H9 (cell line): ENCODE measurements around the gene PAOX. TPM values are rescaled to one million over a fixed set of nuclear protein-coding genes. Genes with fewer than 3 reads are reported as not detected.

Source experiments
- DNase-seq: peaks from one replicate; pipeline ENCODE4 v3.0.0-alpha.2; 2017
- H2AFZ ChIP-seq: one replicate; pipeline ENCODE4 v1.6.1; 2013; ENCODE audit warnings: mild to moderate bottlenecking, low read length, control low read depth, moderate library complexity
- H2AK5ac ChIP-seq: 2 replicates; pipeline ENCODE4 v1.6.1; 2013; ENCODE audit warnings: low read length, control low read depth, mixed read lengths; ENCODE audit not compliant: insufficient read length
- H2BK120ac ChIP-seq: one replicate; pipeline ENCODE4 v1.6.1; 2013; ENCODE audit warnings: low read depth, mild to moderate bottlenecking, low read length, control low read depth, inconsistent platforms; ENCODE audit not compliant: poor library complexity, severe bottlenecking
- H2BK12ac ChIP-seq: 2 replicates; pipeline ENCODE4 v1.6.1; 2013; ENCODE audit warnings: low read length, control low read depth, mixed read lengths, low read depth; ENCODE audit not compliant: insufficient read length
- H2BK15ac ChIP-seq: 2 replicates; pipeline ENCODE4 v1.6.1; 2013; ENCODE audit warnings: low read depth, low read length, control low read depth
- H2BK20ac ChIP-seq: one replicate; pipeline ENCODE4 v1.6.1; 2013; ENCODE audit warnings: low read depth, mild to moderate bottlenecking, low read length, control low read depth, inconsistent platforms; ENCODE audit not compliant: poor library complexity, severe bottlenecking
- H2BK5ac ChIP-seq: 2 replicates; pipeline ENCODE4 v1.6.1; 2013; ENCODE audit warnings: low read length, control low read depth, mixed read lengths; ENCODE audit not compliant: insufficient read length
- H3K14ac ChIP-seq: 2 replicates; pipeline ENCODE4 v1.6.1; 2013; ENCODE audit warnings: low read length, control low read depth; ENCODE audit not compliant: insufficient read depth
- H3K18ac ChIP-seq: 2 replicates; pipeline ENCODE4 v1.6.1; 2013; ENCODE audit warnings: low read depth, mild to moderate bottlenecking, mixed read lengths, low read length, control low read depth; ENCODE audit not compliant: insufficient read length
- H3K23ac ChIP-seq: 2 replicates; pipeline ENCODE4 v1.6.1; 2013; ENCODE audit warnings: low read length, control low read depth, mixed read lengths, low read depth; ENCODE audit not compliant: insufficient read length
- H3K23me2 ChIP-seq: 2 replicates; pipeline ENCODE4 v1.6.1; 2013; ENCODE audit warnings: low read depth, mild to moderate bottlenecking, mixed read lengths, low read length, control low read depth; ENCODE audit not compliant: insufficient read length, poor library complexity, severe bottlenecking
- H3K27ac ChIP-seq: 2 replicates; pipeline ENCODE4 v1.5.1; 2013; ENCODE audit warnings: low read length, control low read depth, mixed read lengths, low read depth; ENCODE audit not compliant: insufficient read length
- H3K27me3 ChIP-seq: 2 replicates; pipeline ENCODE4 v1.6.1; 2013; ENCODE audit warnings: low read length, control low read depth, inconsistent platforms; ENCODE audit not compliant: insufficient read depth
- H3K4ac ChIP-seq: 2 replicates; pipeline ENCODE4 v1.6.1; 2013; ENCODE audit warnings: low read depth, mild to moderate bottlenecking, control low read depth, inconsistent platforms, low read length, moderate library complexity
- H3K4me1 ChIP-seq: 2 replicates; pipeline ENCODE4 v1.6.1; 2013; ENCODE audit warnings: low read length, control low read depth, inconsistent platforms; ENCODE audit not compliant: insufficient read depth
- H3K4me2 ChIP-seq: 2 replicates; pipeline ENCODE4 v1.6.1; 2013; ENCODE audit warnings: low read length, control low read depth, mixed read lengths; ENCODE audit not compliant: insufficient read length, insufficient read depth
- H3K56ac ChIP-seq: 2 replicates; pipeline ENCODE4 v1.6.1; 2013; ENCODE audit warnings: low read depth, mild to moderate bottlenecking, mixed read lengths, low read length, control low read depth; ENCODE audit not compliant: insufficient read length
- H3K79me1 ChIP-seq: 2 replicates; pipeline ENCODE4 v1.6.1; 2013; ENCODE audit warnings: low read depth, mild to moderate bottlenecking, moderate library complexity, low read length, control low read depth, inconsistent platforms; ENCODE audit not compliant: insufficient read depth, poor library complexity, severe bottlenecking
- H3K79me2 ChIP-seq: 2 replicates; pipeline ENCODE4 v1.6.1; 2013; ENCODE audit warnings: low read length, control low read depth, inconsistent platforms; ENCODE audit not compliant: insufficient read depth
- H3K9ac ChIP-seq: 2 replicates; pipeline ENCODE4 v1.6.1; 2013; ENCODE audit warnings: low read length, control low read depth, mixed read lengths; ENCODE audit not compliant: insufficient read length; ENCODE audit errors: extremely low read depth
- H3K9me3 ChIP-seq: one replicate; pipeline ENCODE4 v1.6.1; 2013; ENCODE audit warnings: low read depth, low read length, inconsistent platforms; ENCODE audit not compliant: control insufficient read depth
- H3T11ph ChIP-seq: one replicate; pipeline ENCODE4 v1.6.1; 2013; ENCODE audit warnings: mild to moderate bottlenecking, low read length, control low read depth, inconsistent platforms
- H4K20me1 ChIP-seq: one replicate; pipeline ENCODE4 v1.6.1; 2013; ENCODE audit not compliant: control insufficient read depth, insufficient read length, insufficient read depth
- H4K5ac ChIP-seq: 2 replicates; pipeline ENCODE4 v1.6.1; 2013; ENCODE audit warnings: low read depth, mild to moderate bottlenecking, mixed read lengths, low read length, control low read depth; ENCODE audit not compliant: insufficient read length
- H4K8ac ChIP-seq: replicated peaks from 2 replicates; pipeline ENCODE4 v1.6.1; 2013; ENCODE audit warnings: low read length, control low read depth, mixed read lengths, low read depth; ENCODE audit not compliant: insufficient read length
- H4K91ac ChIP-seq: 2 replicates; pipeline ENCODE4 v1.6.1; 2013; ENCODE audit warnings: low read depth, mild to moderate bottlenecking, moderate library complexity, mixed read lengths, low read length, control low read depth; ENCODE audit not compliant: insufficient read length
- H3K27ac Mint-ChIP-seq, 3 experiments: 2 replicates in 2 of 3; 3 replicates in 1 of 3; pipeline ENCODE4 v1.8.0; 2020 to 2021; ENCODE audit warnings: mixed read lengths in 3 of 3, mild to moderate bottlenecking in 1 of 3, moderate library complexity in 1 of 3
- H3K27me3 Mint-ChIP-seq: 2 replicates; pipeline ENCODE4 v1.8.0; 2021; ENCODE audit warnings: low read depth, mild to moderate bottlenecking, moderate library complexity, mixed read lengths
- H3K36me3 Mint-ChIP-seq, 3 experiments: 2 replicates in 2 of 3; 3 replicates in 1 of 3; pipeline ENCODE4 v1.8.0; 2020 to 2021; ENCODE audit warnings: low read depth in 3 of 3, mixed read lengths in 3 of 3; ENCODE audit not compliant: insufficient read depth in 1 of 3
- H3K4me1 Mint-ChIP-seq, 2 experiments: 2 replicates each; pipeline ENCODE4 v1.8.0; 2020; ENCODE audit warnings: mixed read lengths in 2 of 2
- H3K4me3 Mint-ChIP-seq, 2 experiments: 2 replicates in 1 of 2; 3 replicates in 1 of 2; pipeline ENCODE4 v1.8.0; 2020 to 2021; ENCODE audit warnings: mild to moderate bottlenecking in 2 of 2, mixed read lengths in 2 of 2, moderate library complexity in 1 of 2
- H3K9me3 Mint-ChIP-seq, 2 experiments: 2 replicates in 1 of 2; 3 replicates in 1 of 2; pipeline ENCODE4 v1.8.0; 2020; ENCODE audit warnings: mild to moderate bottlenecking in 2 of 2, mixed read lengths in 2 of 2, moderate library complexity in 1 of 2
- WGBS: extraction: QIAGEN DNeasy Blood & Tissue Kit; methylation state at CpG from one replicate; pipeline ENCODE4 v1.1.7; 2013; ENCODE audit warnings: missing lambda C conversion rate, low lambda C conversion rate, mixed read lengths; ENCODE audit not compliant: insufficient read length; ENCODE audit errors: extremely low coverage; 5-methylcytosine and 5-hydroxymethylcytosine counted together
- total RNA-seq: library from RNA; stranded (reverse); gene quantifications from 2 replicates; pipeline ENCODE4 v1.2.1, GENCODE V29; 2021
- TF ChIP-seq, protein P1 (sequence below): fragments of 200-600 bp; sonication (generic); conservative IDR thresholded peaks from 3 replicates; pipeline ENCODE4 v1.8.0; 2021; ENCODE audit warnings: antibody characterized with exemption, mild to moderate bottlenecking

PAOX gene
- total RNA-seq, 1 experiment from 2014 or later = 5.6 TPM

DNA sequence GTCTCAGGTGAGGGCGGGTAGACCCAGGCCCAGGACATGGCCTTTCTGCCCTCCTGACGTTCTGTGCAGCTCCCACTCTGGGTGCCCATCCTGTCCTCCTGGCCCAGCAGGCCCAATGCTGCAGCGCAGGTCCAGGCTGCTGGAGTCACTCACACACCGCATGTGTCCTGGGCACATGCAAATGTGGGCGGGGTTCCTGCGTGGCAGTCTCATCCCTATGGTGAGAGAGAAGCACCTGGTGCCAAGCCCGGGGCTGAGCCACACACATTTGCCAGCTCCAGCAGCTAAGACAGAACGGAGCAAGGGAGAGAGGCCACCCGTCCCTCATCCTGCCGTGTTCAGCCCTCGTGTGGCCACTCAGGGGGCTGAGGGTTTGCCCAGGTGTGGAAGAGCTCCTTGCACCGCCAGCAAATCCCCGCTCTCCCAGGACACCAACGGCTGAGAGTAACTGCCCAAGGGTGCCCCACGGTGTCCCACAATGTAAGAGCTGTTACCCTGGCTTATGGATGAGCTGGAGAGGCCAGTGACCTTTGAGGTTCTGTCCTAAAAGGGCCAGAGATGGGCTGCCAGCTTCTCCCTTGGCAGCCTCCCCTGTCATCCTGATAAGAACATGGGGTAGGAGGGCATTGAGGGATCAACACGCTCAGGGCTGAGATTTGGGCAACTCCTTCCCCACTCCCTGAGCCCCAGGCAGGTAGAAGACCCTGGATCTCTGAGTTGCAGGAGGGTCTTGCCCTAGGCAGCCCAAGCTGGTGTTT is 25.7 kb upstream of the PAOX start:
- Mint-ChIP-seq H3K9me3 (no peaks in the 10 kb centered on the region), H3K36me3 (peaks cover 0 to 3% (median 3%) of the 10 kb centered on the region in 3 experiments; a peak in 1 of 7 replicates), H3K27me3 (peaks cover 5% of the 10 kb centered on the region), H3K27ac (no peak overlapping the region; a peak in 1 of 7 replicates), H3K4me3 (no peak overlapping the region; a peak in 1 of 5 replicates), H3K4me1 (peaks cover 2 to 11% of the 10 kb centered on the region in 2 experiments; a peak in 2 of 4 replicates)
- H3K27ac ChIP-seq = no peak overlapping the region
- H4K8ac ChIP-seq = no peak overlapping the region
- H3K23me2 ChIP-seq = no peaks in the 10 kb centered on the region
- H3K4me1 ChIP-seq = no peaks in the 10 kb centered on the region
- no peak overlapping the region for H3K14ac ChIP-seq
- H3T11ph ChIP-seq = no peak overlapping the region
- H3K18ac ChIP-seq = no peak overlapping the region
- no peak overlapping the region for H2BK15ac ChIP-seq
- WGBS = no CpG with 5 or more reads among the region's 16 CpGs
- H3K23ac ChIP-seq = no peak overlapping the region
- no peak overlapping the region for H2BK120ac ChIP-seq
- H3K4ac ChIP-seq = no peak overlapping the region
- H3K4me2 ChIP-seq = no peak overlapping the region
- no peaks in the 10 kb centered on the region for H3K79me2 ChIP-seq
- no peak overlapping the region for H3K9ac ChIP-seq
- TF ChIP-seq, protein P1, sequence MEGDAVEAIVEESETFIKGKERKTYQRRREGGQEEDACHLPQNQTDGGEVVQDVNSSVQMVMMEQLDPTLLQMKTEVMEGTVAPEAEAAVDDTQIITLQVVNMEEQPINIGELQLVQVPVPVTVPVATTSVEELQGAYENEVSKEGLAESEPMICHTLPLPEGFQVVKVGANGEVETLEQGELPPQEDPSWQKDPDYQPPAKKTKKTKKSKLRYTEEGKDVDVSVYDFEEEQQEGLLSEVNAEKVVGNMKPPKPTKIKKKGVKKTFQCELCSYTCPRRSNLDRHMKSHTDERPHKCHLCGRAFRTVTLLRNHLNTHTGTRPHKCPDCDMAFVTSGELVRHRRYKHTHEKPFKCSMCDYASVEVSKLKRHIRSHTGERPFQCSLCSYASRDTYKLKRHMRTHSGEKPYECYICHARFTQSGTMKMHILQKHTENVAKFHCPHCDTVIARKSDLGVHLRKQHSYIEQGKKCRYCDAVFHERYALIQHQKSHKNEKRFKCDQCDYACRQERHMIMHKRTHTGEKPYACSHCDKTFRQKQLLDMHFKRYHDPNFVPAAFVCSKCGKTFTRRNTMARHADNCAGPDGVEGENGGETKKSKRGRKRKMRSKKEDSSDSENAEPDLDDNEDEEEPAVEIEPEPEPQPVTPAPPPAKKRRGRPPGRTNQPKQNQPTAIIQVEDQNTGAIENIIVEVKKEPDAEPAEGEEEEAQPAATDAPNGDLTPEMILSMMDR = no peak
- no peak overlapping the region for H2BK20ac ChIP-seq
- no peak overlapping the region for H2BK12ac ChIP-seq
- H4K20me1 ChIP-seq = no peaks in the 10 kb centered on the region
- H3K56ac ChIP-seq = no peak overlapping the region
- H3K79me1 ChIP-seq = no peaks in the 10 kb centered on the region
- H2AFZ ChIP-seq = no peak overlapping the region
- no peak overlapping the region for H2AK5ac ChIP-seq
- H4K5ac ChIP-seq = no peak overlapping the region
- H4K91ac ChIP-seq = no peak overlapping the region
- H3K9me3 ChIP-seq = no peaks in the 10 kb centered on the region
- H3K27me3 ChIP-seq = no peaks in the 10 kb centered on the region; the same call in 1 of the 2 replicates
- no peak overlapping the region for H2BK5ac ChIP-seq
- no peak for DNase-seq
